EL (cell line): ENCODE results near the gene ZFYVE28.

Experiments used
- DNase-seq: peaks from one replicate; pipeline ENCODE4 v3.0.0-alpha.2; 2016

ZFYVE28 gene

GRCh38 chr4:2300431-2301224, 117.8 kb downstream of the ZFYVE28 start:
- DNase-seq = no peak

GRCh38 chr4:2299794-2300193, 118.7 kb downstream of the ZFYVE28 start:
- no peak for DNase-seq

- no peak for DNase-seq
Measured at GRCh38 chr4:2298532-2298991, 119.9 kb downstream of the ZFYVE28 start.

- DNase-seq = no peak
Measured at GRCh38 chr4:2297606-2298531, 120.6 kb downstream of the ZFYVE28 start.

GRCh38 chr4:2296631-2297601, 121.5 kb downstream of the ZFYVE28 start:
- DNase-seq = no peak

- no peak for DNase-seq
Measured at GRCh38 chr4:2295900-2296442, 122.5 kb downstream of the ZFYVE28 start.

GRCh38 chr4:2295500-2295899, 122.9 kb downstream of the ZFYVE28 start:
- DNase-seq = no peak

GRCh38 chr4:2292646-2293108, 125.8 kb downstream of the ZFYVE28 start:
- DNase-seq = peak; percentile 42

- no peak for DNase-seq
Measured at GRCh38 chr4:2291705-2292645, 126.5 kb downstream of the ZFYVE28 start.

GRCh38 chr4:2290974-2291704, 127.3 kb downstream of the ZFYVE28 start:
- no peak for DNase-seq

- no peak for DNase-seq
Measured at GRCh38 chr4:2290488-2290887, 128.0 kb downstream of the ZFYVE28 start.

- DNase-seq = no peak
Measured at GRCh38 chr4:2289955-2290333, 128.5 kb downstream of the ZFYVE28 start.

- no peak for DNase-seq
Measured at GRCh38 chr4:2289311-2289954, 129.0 kb downstream of the ZFYVE28 start.

- no peak for DNase-seq
Measured at GRCh38 chr4:2288051-2288541, 130.3 kb downstream of the ZFYVE28 start.

GRCh38 chr4:2287594-2287915, 130.9 kb downstream of the ZFYVE28 start:
- DNase-seq = no peak

GRCh38 chr4:2286904-2287593, 131.4 kb downstream of the ZFYVE28 start:
- DNase-seq = no peak

- no peak for DNase-seq
Measured at GRCh38 chr4:2285613-2286381, 132.6 kb downstream of the ZFYVE28 start.

- peak; percentile 42 for DNase-seq
Measured at GRCh38 chr4:2284934-2285612, 133.4 kb downstream of the ZFYVE28 start.
